ENCODE data around the gene LGI2. TPM values are rescaled to one million over a fixed set of nuclear protein-coding genes. Genes with fewer than 3 reads are reported as not detected.

The LGI2 gene
- total and polyA plus RNA-seq, 2 of the 8 experiments (the other 6 are each of a cell fraction or from before 2014, with no cell fraction given), result 2.3 to 4.0 TPM

DNA sequence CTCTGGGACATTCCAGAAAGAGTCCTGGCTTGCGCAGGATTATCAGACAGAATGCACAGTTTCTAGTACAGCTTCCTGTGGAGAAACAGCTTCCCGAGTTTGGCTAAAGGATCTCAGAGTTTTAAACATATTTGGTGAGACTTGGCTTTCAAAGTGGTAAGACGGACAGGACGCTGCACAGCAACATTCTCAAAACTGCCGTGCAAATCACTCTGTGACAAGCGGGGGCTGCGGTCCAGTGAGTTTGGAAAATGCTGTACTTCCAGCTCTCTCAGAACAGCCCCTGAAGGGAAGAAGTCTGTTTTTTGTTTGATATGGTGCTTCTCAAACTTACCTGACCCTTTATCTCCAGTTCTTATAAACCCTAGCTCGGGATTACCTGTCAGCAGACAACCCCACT, 18.1 kb downstream of the LGI2 start (continued):
- TF ChIP-seq, protein P1, sequence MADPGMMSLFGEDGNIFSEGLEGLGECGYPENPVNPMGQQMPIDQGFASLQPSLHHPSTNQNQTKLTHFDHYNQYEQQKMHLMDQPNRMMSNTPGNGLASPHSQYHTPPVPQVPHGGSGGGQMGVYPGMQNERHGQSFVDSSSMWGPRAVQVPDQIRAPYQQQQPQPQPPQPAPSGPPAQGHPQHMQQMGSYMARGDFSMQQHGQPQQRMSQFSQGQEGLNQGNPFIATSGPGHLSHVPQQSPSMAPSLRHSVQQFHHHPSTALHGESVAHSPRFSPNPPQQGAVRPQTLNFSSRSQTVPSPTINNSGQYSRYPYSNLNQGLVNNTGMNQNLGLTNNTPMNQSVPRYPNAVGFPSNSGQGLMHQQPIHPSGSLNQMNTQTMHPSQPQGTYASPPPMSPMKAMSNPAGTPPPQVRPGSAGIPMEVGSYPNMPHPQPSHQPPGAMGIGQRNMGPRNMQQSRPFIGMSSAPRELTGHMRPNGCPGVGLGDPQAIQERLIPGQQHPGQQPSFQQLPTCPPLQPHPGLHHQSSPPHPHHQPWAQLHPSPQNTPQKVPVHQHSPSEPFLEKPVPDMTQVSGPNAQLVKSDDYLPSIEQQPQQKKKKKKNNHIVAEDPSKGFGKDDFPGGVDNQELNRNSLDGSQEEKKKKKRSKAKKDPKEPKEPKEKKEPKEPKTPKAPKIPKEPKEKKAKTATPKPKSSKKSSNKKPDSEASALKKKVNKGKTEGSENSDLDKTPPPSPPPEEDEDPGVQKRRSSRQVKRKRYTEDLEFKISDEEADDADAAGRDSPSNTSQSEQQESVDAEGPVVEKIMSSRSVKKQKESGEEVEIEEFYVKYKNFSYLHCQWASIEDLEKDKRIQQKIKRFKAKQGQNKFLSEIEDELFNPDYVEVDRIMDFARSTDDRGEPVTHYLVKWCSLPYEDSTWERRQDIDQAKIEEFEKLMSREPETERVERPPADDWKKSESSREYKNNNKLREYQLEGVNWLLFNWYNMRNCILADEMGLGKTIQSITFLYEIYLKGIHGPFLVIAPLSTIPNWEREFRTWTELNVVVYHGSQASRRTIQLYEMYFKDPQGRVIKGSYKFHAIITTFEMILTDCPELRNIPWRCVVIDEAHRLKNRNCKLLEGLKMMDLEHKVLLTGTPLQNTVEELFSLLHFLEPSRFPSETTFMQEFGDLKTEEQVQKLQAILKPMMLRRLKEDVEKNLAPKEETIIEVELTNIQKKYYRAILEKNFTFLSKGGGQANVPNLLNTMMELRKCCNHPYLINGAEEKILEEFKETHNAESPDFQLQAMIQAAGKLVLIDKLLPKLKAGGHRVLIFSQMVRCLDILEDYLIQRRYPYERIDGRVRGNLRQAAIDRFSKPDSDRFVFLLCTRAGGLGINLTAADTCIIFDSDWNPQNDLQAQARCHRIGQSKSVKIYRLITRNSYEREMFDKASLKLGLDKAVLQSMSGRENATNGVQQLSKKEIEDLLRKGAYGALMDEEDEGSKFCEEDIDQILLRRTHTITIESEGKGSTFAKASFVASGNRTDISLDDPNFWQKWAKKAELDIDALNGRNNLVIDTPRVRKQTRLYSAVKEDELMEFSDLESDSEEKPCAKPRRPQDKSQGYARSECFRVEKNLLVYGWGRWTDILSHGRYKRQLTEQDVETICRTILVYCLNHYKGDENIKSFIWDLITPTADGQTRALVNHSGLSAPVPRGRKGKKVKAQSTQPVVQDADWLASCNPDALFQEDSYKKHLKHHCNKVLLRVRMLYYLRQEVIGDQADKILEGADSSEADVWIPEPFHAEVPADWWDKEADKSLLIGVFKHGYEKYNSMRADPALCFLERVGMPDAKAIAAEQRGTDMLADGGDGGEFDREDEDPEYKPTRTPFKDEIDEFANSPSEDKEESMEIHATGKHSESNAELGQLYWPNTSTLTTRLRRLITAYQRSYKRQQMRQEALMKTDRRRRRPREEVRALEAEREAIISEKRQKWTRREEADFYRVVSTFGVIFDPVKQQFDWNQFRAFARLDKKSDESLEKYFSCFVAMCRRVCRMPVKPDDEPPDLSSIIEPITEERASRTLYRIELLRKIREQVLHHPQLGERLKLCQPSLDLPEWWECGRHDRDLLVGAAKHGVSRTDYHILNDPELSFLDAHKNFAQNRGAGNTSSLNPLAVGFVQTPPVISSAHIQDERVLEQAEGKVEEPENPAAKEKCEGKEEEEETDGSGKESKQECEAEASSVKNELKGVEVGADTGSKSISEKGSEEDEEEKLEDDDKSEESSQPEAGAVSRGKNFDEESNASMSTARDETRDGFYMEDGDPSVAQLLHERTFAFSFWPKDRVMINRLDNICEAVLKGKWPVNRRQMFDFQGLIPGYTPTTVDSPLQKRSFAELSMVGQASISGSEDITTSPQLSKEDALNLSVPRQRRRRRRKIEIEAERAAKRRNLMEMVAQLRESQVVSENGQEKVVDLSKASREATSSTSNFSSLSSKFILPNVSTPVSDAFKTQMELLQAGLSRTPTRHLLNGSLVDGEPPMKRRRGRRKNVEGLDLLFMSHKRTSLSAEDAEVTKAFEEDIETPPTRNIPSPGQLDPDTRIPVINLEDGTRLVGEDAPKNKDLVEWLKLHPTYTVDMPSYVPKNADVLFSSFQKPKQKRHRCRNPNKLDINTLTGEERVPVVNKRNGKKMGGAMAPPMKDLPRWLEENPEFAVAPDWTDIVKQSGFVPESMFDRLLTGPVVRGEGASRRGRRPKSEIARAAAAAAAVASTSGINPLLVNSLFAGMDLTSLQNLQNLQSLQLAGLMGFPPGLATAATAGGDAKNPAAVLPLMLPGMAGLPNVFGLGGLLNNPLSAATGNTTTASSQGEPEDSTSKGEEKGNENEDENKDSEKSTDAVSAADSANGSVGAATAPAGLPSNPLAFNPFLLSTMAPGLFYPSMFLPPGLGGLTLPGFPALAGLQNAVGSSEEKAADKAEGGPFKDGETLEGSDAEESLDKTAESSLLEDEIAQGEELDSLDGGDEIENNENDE (IDR thresholded peaks at IDR 0.05; ENCODE audit: insufficient replicate concordance, low read length), result no peak
- TF ChIP-seq SIRT6 (IDR thresholded peaks at IDR 0.05; ENCODE audit: low read length) (no peak), SP2 (IDR thresholded peaks at IDR 0.05; ENCODE audit: low read length) (no peak), TCF12 (IDR thresholded peaks at IDR 0.05; ENCODE audit: low read depth, low read length) (no peak), RAD21 (IDR thresholded peaks at IDR 0.05 in 1 of 2, conservative IDR thresholded peaks at IDR 0.05 in 1 of 2; ENCODE audit: low read depth in 2 of 2, low read length in 2 of 2) (no peak), KDM5A (IDR thresholded peaks at IDR 0.05; ENCODE audit: low read length) (no peak), RBBP5 (IDR thresholded peaks at IDR 0.05; ENCODE audit: borderline replicate concordance, low read depth, low read length) (no peak), YY1 (IDR thresholded peaks at IDR 0.05; ENCODE audit: low read depth, low read length) (no peak), KDM1A (IDR thresholded peaks at IDR 0.05; ENCODE audit: borderline replicate concordance, low read length) (no peak), NRF1 (IDR thresholded peaks at IDR 0.05; ENCODE audit: low read depth, low read length) (no peak), SUZ12 (IDR thresholded peaks at IDR 0.05; ENCODE audit: low read length) (no peak), PHF8 (conservative IDR thresholded peaks at IDR 0.05; ENCODE audit: low read depth, low read length) (no peak), TEAD4 (IDR thresholded peaks at IDR 0.05; ENCODE audit: low read depth, low read length) (no peak)

All from H1 (cell line).